ENCODE results near the gene PRSS38. TPM values are rescaled to one million over a fixed set of nuclear protein-coding genes. Genes with fewer than 3 reads are reported as not detected.

PRSS38 gene
- total and polyA plus RNA-seq, 5 donors, result not detected

DNA sequence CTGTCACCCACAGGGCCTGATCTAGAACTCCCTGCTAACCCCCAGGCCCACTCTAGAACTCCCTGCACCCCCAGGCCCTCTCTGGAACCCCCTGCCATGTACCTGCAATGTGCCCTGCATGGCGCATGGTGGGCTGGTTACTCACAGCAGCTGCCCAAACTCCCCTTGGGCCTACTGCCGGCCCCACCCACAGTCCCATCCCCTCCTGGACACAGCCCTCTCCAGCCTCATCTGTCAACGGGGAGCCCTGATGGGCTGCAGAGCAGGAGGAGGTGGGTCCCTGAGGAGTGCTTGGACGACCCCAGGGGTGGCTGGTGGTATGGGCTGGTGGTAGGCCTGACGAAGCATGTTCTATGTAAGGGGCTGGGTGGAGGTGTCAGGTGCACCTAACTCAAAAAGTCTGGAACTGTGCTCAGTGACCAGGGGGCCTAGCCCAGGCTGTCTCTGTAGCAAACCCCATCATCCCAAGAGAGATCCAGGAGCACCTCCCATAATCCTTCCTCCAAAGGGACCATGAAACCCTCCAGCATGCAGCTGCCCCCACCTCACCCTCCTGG, 19.0 kb upstream of the PRSS38 start:
- no peak for DNase-seq
- no peaks in the 10 kb centered on the region for H3K4me1 ChIP-seq (ENCODE audit: control insufficient read depth, insufficient read depth, low read length)
- no peaks in the 10 kb centered on the region for H3K9me3 ChIP-seq (ENCODE audit: control insufficient read depth, low read length)
- no peak for ATAC-seq
- intact Hi-C loops (cut with DNase I), result no loop called here
- no peak overlapping the region for H3K4me3 ChIP-seq (ENCODE audit: low read length)
- 79% methylated on average over 5 of the region's 5 CpGs for WGBS
- H3K27ac ChIP-seq (ENCODE audit: low read length), result no peak overlapping the region
- no peaks in the 10 kb centered on the region for H3K27me3 ChIP-seq (ENCODE audit: control insufficient read depth, insufficient read depth)

- Histone ChIP-seq H3K4me3 (ENCODE audit: low read length) (no peak overlapping the region), H3K27me3 (ENCODE audit: control insufficient read depth, insufficient read depth) (no peaks in the 10 kb centered on the region), H3K9me3 (ENCODE audit: control insufficient read depth, low read length) (no peaks in the 10 kb centered on the region), H3K27ac (ENCODE audit: low read length) (no peak overlapping the region), H3K4me1 (ENCODE audit: control insufficient read depth, insufficient read depth, low read length) (no peaks in the 10 kb centered on the region)
- ATAC-seq, result no peak
- 89% methylated on average over 3 of the region's 3 CpGs for WGBS
- no peak for DNase-seq
- intact Hi-C loops (cut with DNase I), result no loop called here
Observed at GRCh38 chr1:227797144-227797543, 18.3 kb upstream of the PRSS38 start.

- Histone ChIP-seq H3K4me3 (ENCODE audit: low read length) (no peak overlapping the region), H3K27ac (ENCODE audit: low read length) (no peak overlapping the region), H3K9me3 (ENCODE audit: control insufficient read depth, low read length) (no peaks in the 10 kb centered on the region), H3K27me3 (ENCODE audit: control insufficient read depth, insufficient read depth) (no peaks in the 10 kb centered on the region), H3K4me1 (ENCODE audit: control insufficient read depth, insufficient read depth, low read length) (no peaks in the 10 kb centered on the region)
- 93% methylated on average over 3 of the region's 3 CpGs for WGBS
- DNase-seq (no peak), ATAC-seq (no peak)
- intact Hi-C loops (cut with DNase I), result no loop called here
Observed at GRCh38 chr1:227797625-227798024, 17.9 kb upstream of the PRSS38 start.

DNA sequence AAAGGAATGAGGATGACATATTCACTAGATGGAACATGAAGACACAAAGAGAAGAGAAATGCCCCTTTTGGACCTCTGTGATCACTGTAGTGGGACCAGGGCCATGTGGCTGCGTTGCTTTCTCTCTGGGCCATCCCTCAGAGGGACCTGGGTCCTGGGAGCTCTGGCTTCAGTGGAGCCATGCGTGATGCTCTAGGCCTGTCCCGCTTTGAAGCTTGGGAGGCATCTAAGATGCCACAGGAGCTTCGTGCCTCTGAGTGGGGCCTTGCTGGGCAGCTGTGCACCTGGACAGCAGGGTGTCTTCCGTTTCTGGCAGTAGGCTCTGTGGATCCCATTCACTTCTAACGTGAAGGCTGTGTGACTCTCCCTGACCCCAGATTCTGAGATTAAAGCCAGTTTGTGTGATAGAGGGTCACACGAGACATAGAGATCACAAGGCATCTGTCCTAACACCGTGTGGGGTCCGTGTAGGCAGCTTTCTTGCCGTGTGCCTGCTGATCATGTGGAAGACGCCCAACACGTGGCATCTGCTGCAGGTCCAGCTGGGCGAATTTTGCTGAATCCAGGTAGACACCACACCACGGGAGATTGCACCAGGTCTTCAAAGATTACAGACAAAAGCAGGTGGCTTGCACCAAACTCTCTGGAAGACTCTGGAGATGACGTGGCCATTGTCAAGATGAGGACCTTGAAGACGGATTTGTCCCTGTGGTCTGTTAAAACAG, 17.2 kb upstream of the PRSS38 start:
- WGBS, result 80% methylated on average over 16 of the region's 16 CpGs
- Histone ChIP-seq H3K27me3 (ENCODE audit: control insufficient read depth, insufficient read depth) (no peaks in the 10 kb centered on the region), H3K4me3 (ENCODE audit: low read length) (no peak overlapping the region), H3K9me3 (ENCODE audit: control insufficient read depth, low read length) (no peaks in the 10 kb centered on the region), H3K4me1 (ENCODE audit: control insufficient read depth, insufficient read depth, low read length) (no peaks in the 10 kb centered on the region), H3K27ac (ENCODE audit: low read length) (no peak overlapping the region)
- DNase-seq (no peak), ATAC-seq (no peak)
- intact Hi-C loops (cut with DNase I), result no loop called here

DNA sequence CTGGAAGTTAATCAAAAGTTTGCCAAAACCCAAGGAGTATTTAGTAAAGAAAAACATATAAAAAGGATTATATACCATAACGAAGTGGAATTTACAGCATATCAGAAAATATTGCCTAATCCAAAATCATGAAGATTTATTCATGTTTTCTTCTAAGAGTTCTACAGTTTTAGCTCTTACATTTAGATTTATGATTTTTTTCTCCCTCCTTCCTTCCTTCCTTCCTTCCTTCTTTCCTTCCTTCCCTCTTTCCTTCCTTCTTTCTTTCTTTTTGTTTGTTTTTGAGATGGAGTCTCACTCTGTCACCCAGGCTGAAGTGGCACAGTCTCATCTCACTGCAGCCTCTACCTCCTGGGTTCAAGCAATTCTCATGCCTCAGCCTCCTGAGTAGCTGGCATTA, 15.7 kb upstream of the PRSS38 start:
- WGBS, result 77% methylated on average over 1 of the region's 1 CpG
- Histone ChIP-seq H3K4me1 (ENCODE audit: control insufficient read depth, insufficient read depth, low read length) (no peaks in the 10 kb centered on the region), H3K9me3 (ENCODE audit: control insufficient read depth, low read length) (peaks cover under 1% of the 10 kb centered on the region), H3K4me3 (ENCODE audit: low read length) (no peak overlapping the region), H3K27me3 (ENCODE audit: control insufficient read depth, insufficient read depth) (no peaks in the 10 kb centered on the region), H3K27ac (ENCODE audit: low read length) (no peak overlapping the region)
- DNase-seq (no peak), ATAC-seq (no peak)
- intact Hi-C loops (cut with DNase I), result no loop called here

- no peak for ATAC-seq
- intact Hi-C loops (cut with DNase I), result no loop called here
- no peak overlapping the region for H3K4me3 ChIP-seq (ENCODE audit: low read length)
Observed at GRCh38 chr1:227803933-227804332, 11.5 kb upstream of the PRSS38 start.

GRCh38 chr1:227805606-227806197, 9.8 kb upstream of the PRSS38 start:
- no peak overlapping the region for H3K27ac ChIP-seq (ENCODE audit: low read length)
- H3K9me3 ChIP-seq (ENCODE audit: control insufficient read depth, low read length), result peaks cover 1% of the 10 kb centered on the region
- no peaks in the 10 kb centered on the region for H3K27me3 ChIP-seq (ENCODE audit: control insufficient read depth, insufficient read depth)
- H3K4me1 ChIP-seq (ENCODE audit: control insufficient read depth, insufficient read depth, low read length), result no peaks in the 10 kb centered on the region
- H3K4me3 ChIP-seq (ENCODE audit: low read length), result no peak overlapping the region
- WGBS, result 67% methylated on average over 6 of the region's 6 CpGs
- intact Hi-C loops (cut with DNase I), result no loop called here
- no peak for ATAC-seq
- DNase-seq, result no peak

More at GRCh38 chr1:227803933-227804332, 11.5 kb upstream of the PRSS38 start:
- DNase-seq, result no peak
- Histone ChIP-seq H3K27me3 (ENCODE audit: control insufficient read depth, insufficient read depth) (no peaks in the 10 kb centered on the region), H3K27ac (ENCODE audit: low read length) (no peak overlapping the region), H3K9me3 (ENCODE audit: control insufficient read depth, low read length) (peaks cover 1% of the 10 kb centered on the region), H3K4me1 (ENCODE audit: control insufficient read depth, insufficient read depth, low read length) (no peaks in the 10 kb centered on the region)

- peaks cover 1% of the 10 kb centered on the region for H3K9me3 ChIP-seq (ENCODE audit: control insufficient read depth, low read length)
- intact Hi-C loops (cut with DNase I), result no loop called here
- ATAC-seq (no peak), DNase-seq (no peak)
- H3K4me3 ChIP-seq (ENCODE audit: low read length), result no peak overlapping the region
- H3K4me1 ChIP-seq (ENCODE audit: control insufficient read depth, insufficient read depth, low read length), result no peaks in the 10 kb centered on the region
- no peak overlapping the region for H3K27ac ChIP-seq (ENCODE audit: low read length)
- no peaks in the 10 kb centered on the region for H3K27me3 ChIP-seq (ENCODE audit: control insufficient read depth, insufficient read depth)
- WGBS, result 68% methylated on average over 1 of the region's 1 CpG
Observed at GRCh38 chr1:227808566-227808965, 6.9 kb upstream of the PRSS38 start.

GRCh38 chr1:227809026-227809425, 6.4 kb upstream of the PRSS38 start:
- H3K27ac ChIP-seq (ENCODE audit: low read length), result no peak overlapping the region
- no peaks in the 10 kb centered on the region for H3K27me3 ChIP-seq (ENCODE audit: control insufficient read depth, insufficient read depth)
- WGBS, result 87% methylated on average over 2 of the region's 2 CpGs
- no peak overlapping the region for H3K4me3 ChIP-seq (ENCODE audit: low read length)
- no peaks in the 10 kb centered on the region for H3K4me1 ChIP-seq (ENCODE audit: control insufficient read depth, insufficient read depth, low read length)
- intact Hi-C loops (cut with DNase I), result no loop called here
- ATAC-seq (no peak), DNase-seq (no peak)
- H3K9me3 ChIP-seq (ENCODE audit: control insufficient read depth, low read length), result peaks cover 1% of the 10 kb centered on the region

DNA sequence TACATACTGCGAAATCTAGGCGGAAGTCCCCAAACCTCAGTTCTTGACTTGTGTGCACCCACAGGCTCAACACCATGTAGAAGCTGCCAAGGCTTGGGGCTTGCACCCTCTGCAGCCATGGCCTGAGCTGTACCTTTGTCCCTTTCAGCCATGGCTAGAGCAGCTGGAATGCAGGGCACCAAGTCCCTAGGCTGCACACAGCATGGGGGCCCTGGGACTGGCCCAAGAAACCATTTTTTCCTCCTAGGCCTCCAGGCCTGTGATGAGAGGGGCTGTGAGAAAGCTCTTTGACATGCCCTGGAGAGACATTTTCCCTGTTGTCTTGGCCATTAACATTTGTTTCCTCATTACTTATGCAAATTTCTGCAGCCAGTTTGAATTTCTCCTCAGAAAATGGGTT, 1.5 kb upstream of the PRSS38 start:
- Histone ChIP-seq H3K27ac (ENCODE audit: low read length) (no peak overlapping the region), H3K4me3 (ENCODE audit: low read length) (no peak overlapping the region), H3K27me3 (ENCODE audit: control insufficient read depth, insufficient read depth) (no peaks in the 10 kb centered on the region), H3K9me3 (ENCODE audit: control insufficient read depth, low read length) (no peaks in the 10 kb centered on the region), H3K4me1 (ENCODE audit: control insufficient read depth, insufficient read depth, low read length) (no peaks in the 10 kb centered on the region)
- intact Hi-C loops (cut with DNase I), result no loop called here
- DNase-seq, result no peak
- ATAC-seq, result no peak
- WGBS, result 96% methylated on average over 2 of the region's 2 CpGs

DNA sequence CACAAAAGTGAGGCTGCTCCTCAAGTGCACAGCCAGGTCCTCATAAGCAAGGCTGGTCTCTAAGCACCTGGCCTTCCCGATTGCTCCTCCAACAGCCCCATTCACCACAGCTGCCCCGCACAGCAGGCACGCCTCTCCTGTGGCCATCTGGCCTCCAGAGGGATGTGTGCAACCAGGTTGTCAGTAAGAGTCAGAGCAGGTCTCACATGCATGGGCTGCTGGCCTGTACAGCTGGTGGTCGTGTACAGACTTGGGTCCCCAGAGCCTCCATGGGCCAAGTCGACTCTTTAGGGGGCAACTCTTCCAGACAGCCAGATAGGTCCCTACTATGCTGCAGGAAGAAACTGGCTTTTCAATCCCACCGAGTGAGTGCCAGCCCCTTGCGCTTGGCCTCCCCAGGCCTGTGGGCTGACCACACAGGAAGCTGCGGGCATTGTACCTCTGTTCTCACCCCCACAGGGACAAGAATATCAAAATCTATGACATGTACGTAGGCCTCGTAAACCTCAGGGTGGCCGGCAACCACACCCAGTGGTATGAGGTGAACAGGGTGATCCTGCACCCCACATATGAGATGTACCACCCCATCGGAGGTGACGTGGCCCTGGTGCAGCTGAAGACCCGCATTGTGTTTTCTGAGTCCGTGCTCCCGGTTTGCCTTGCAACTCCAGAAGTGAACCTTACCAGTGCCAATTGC, 1.4 kb downstream of the PRSS38 start:
- H3K4me1 ChIP-seq (ENCODE audit: control insufficient read depth, insufficient read depth, low read length), result no peaks in the 10 kb centered on the region
- ATAC-seq (no peak), DNase-seq (no peak)
- no peaks in the 10 kb centered on the region for H3K27me3 ChIP-seq (ENCODE audit: control insufficient read depth, insufficient read depth)
- H3K27ac ChIP-seq (ENCODE audit: low read length), result no peak overlapping the region
- no peak overlapping the region for H3K4me3 ChIP-seq (ENCODE audit: low read length)
- WGBS, result 90% methylated on average over 16 of the region's 16 CpGs
- H3K9me3 ChIP-seq (ENCODE audit: control insufficient read depth, low read length), result no peaks in the 10 kb centered on the region
- intact Hi-C loops (cut with DNase I), result no loop called here

Measured in right cardiac atrium (tissue), 5 donors.